Measurements from ENCODE around the gene HOMER2. TPM values are rescaled to one million over a fixed set of nuclear protein-coding genes. Genes with fewer than 3 reads are reported as not detected.

The HOMER2 gene
- total and polyA plus RNA-seq, 9 of the 15 experiments (the other 6 are each of a cell fraction or from before 2014, with no cell fraction given) = 0.13 to 0.47 (median 0.29) TPM; not detected in 1

DNA sequence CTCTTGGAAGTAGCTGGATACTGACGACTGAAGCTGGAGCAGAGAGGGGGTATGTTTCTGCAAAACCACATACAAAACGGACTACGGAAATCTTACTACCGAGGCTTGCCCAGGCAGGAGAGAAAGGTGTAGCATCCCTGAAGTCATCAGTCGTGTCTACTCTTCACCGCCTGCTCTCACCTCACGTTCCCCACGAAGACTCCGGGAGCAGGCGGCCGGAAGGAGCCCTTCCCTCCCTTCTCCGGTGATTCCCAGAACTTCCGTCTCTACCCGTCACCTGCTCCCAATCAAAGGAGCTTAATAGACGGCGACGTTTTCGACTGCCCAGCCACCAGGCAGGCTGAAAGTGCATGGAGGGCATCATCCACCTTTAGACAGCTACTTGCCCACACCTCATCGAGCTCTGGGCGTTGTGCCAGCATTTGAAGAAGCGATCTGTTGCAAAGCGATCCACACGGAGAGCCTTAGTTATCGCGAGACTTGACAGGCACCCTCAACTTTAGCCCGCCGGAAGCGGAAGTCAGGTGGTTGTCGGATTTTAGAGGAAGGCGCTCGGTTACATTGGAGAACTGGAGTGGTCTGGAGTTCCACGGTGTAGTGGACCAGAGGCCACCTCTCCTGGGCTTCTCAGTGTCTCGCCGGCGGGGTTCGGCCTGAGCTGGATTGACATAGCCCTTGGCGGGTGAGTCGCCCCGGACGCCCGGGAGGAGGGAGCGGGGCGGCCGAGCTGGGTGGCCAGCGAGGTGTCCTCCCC, 33.3 kb upstream of the HOMER2 start, which contains the start of gene RAMAC (continued):
- no peak; the same call in 1 of the 2 replicates for TF ChIP-seq ZEB2 (IDR thresholded peaks at IDR 0.05)
- TF ChIP-seq, protein P1, sequence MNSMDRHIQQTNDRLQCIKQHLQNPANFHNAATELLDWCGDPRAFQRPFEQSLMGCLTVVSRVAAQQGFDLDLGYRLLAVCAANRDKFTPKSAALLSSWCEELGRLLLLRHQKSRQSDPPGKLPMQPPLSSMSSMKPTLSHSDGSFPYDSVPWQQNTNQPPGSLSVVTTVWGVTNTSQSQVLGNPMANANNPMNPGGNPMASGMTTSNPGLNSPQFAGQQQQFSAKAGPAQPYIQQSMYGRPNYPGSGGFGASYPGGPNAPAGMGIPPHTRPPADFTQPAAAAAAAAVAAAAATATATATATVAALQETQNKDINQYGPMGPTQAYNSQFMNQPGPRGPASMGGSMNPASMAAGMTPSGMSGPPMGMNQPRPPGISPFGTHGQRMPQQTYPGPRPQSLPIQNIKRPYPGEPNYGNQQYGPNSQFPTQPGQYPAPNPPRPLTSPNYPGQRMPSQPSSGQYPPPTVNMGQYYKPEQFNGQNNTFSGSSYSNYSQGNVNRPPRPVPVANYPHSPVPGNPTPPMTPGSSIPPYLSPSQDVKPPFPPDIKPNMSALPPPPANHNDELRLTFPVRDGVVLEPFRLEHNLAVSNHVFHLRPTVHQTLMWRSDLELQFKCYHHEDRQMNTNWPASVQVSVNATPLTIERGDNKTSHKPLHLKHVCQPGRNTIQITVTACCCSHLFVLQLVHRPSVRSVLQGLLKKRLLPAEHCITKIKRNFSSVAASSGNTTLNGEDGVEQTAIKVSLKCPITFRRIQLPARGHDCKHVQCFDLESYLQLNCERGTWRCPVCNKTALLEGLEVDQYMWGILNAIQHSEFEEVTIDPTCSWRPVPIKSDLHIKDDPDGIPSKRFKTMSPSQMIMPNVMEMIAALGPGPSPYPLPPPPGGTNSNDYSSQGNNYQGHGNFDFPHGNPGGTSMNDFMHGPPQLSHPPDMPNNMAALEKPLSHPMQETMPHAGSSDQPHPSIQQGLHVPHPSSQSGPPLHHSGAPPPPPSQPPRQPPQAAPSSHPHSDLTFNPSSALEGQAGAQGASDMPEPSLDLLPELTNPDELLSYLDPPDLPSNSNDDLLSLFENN (IDR thresholded peaks at IDR 0.05; ENCODE audit: low read depth in 2 of 2, low read length in 2 of 2) = no peak
- no peak for TF ChIP-seq MYNN (IDR thresholded peaks at IDR 0.05)
- no peak for TF ChIP-seq MYNN (CRISPR knock-in tag; IDR thresholded peaks at IDR 0.05)
- no peak for TF ChIP-seq KLF13 (tag; IDR thresholded peaks at IDR 0.05; ENCODE audit: borderline replicate concordance, low read depth)
- TF ChIP-seq RB1 (IDR thresholded peaks at IDR 0.05; ENCODE audit: low read depth) = no peak
- TF ChIP-seq CBX2 (IDR thresholded peaks at IDR 0.05; ENCODE audit: insufficient read depth, low read length, poor library complexity, severe bottlenecking) = no peak
- no peak for TF ChIP-seq ZKSCAN1 (IDR thresholded peaks at IDR 0.05; ENCODE audit: low read depth, low read length)
- TF ChIP-seq RBM39 (optimal IDR thresholded peaks at IDR 0.05; ENCODE audit: low read depth, low read length) = no peak
- TF ChIP-seq STAG1 (CRISPR knock-in tag; IDR thresholded peaks at IDR 0.05; ENCODE audit: borderline replicate concordance) = no peak
- no peak; a peak in 1 of 4 replicates for TF ChIP-seq SRF (CRISPR knock-in tag; IDR thresholded peaks at IDR 0.05)
- TF ChIP-seq, protein P2, sequence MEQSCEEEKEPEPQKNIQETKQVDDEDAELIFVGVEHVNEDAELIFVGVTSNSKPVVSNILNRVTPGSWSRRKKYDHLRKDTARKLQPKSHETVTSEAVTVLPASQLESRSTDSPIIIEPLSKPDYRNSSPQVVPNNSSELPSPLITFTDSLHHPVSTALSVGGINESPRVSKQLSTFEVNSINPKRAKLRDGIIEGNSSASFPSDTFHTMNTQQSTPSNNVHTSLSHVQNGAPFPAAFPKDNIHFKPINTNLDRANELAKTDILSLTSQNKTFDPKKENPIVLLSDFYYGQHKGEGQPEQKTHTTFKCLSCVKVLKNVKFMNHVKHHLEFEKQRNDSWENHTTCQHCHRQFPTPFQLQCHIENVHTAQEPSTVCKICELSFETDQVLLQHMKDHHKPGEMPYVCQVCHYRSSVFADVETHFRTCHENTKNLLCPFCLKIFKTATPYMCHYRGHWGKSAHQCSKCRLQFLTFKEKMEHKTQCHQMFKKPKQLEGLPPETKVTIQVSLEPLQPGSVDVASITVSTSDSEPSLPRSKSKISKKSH (CRISPR knock-in tag; IDR thresholded peaks at IDR 0.05) = no peak
- TF ChIP-seq HMG20A (CRISPR knock-in tag; conservative IDR thresholded peaks at IDR 0.05) = no peak
- no peak for TF ChIP-seq CAMTA2 (CRISPR knock-in tag; conservative IDR thresholded peaks at IDR 0.05)
- no peak for TF ChIP-seq MAFG (tag; conservative IDR thresholded peaks at IDR 0.05)
- no peak for TF ChIP-seq ZFX (CRISPR knock-in tag; IDR thresholded peaks at IDR 0.05)
- no peak for TF ChIP-seq ERF (CRISPR knock-in tag; IDR thresholded peaks at IDR 0.05)
- TF ChIP-seq TAL1 (IDR thresholded peaks at IDR 0.05) = no peak
- TF ChIP-seq, protein P3, sequence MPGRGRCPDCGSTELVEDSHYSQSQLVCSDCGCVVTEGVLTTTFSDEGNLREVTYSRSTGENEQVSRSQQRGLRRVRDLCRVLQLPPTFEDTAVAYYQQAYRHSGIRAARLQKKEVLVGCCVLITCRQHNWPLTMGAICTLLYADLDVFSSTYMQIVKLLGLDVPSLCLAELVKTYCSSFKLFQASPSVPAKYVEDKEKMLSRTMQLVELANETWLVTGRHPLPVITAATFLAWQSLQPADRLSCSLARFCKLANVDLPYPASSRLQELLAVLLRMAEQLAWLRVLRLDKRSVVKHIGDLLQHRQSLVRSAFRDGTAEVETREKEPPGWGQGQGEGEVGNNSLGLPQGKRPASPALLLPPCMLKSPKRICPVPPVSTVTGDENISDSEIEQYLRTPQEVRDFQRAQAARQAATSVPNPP (IDR thresholded peaks at IDR 0.05; ENCODE audit: borderline replicate concordance, insufficient read depth, insufficient read length) = no peak
- TF ChIP-seq PHB2 (IDR thresholded peaks at IDR 0.05; ENCODE audit: low read depth) = no peak
- TF ChIP-seq POLR2B (IDR thresholded peaks at IDR 0.05; ENCODE audit: low read depth, partially characterized antibody) = peak; percentile 80
- no peak for TF ChIP-seq PTBP1 (IDR thresholded peaks at IDR 0.05; ENCODE audit: low read depth, low read length)
- no peak for TF ChIP-seq ZNF282 (CRISPR knock-in tag; IDR thresholded peaks at IDR 0.05)
- no peak for TF ChIP-seq POLR3G (IDR thresholded peaks at IDR 0.05; ENCODE audit: extremely low read depth, insufficient read length, insufficient replicate concordance)
- no peak for TF ChIP-seq SMARCA5 (IDR thresholded peaks at IDR 0.05)
- no peak for TF ChIP-seq ZNF124 (CRISPR knock-in tag; IDR thresholded peaks at IDR 0.05)

Measured in K562 (cell line).